Choroid plexus epithelial cell (primary cell): Measurements from ENCODE around the gene KRTAP9-2.
"Not testable (repeated sequence)": the region's sequence is repeated elsewhere in the genome, so short reads cannot be mapped to it uniquely, and the experiment has no call there.

ENCODE experiments used
- DNase-seq: peaks from one replicate; pipeline ENCODE4 v3.0.0-alpha.2; 2010; ENCODE audit warnings: low read depth
- H3K4me3 ChIP-seq: 2 replicates; pipeline ENCODE4 v1.5.1; 2011; ENCODE audit warnings: low read depth, mild to moderate bottlenecking, control low read depth, low read length, moderate library complexity
- TF ChIP-seq, protein P1 (sequence below): conservative IDR thresholded peaks from 2 replicates; pipeline ENCODE4 v1.5.1; 2011; ENCODE audit warnings: low read depth, mild to moderate bottlenecking, control low read depth, inconsistent platforms, low read length, moderate library complexity

KRTAP9-2 gene

GRCh38 chr17:41226598-41227095 lies at the start of gene KRTAP9-2:
Gene KRTAP9-2, plus strand, starts transcription at chr17:41226648. Its CDS starts 7 bp downstream, at chr17:41226655.
- not testable (repeated sequence) for DNase-seq, H3K4me3 ChIP-seq

- TF ChIP-seq, protein P1, sequence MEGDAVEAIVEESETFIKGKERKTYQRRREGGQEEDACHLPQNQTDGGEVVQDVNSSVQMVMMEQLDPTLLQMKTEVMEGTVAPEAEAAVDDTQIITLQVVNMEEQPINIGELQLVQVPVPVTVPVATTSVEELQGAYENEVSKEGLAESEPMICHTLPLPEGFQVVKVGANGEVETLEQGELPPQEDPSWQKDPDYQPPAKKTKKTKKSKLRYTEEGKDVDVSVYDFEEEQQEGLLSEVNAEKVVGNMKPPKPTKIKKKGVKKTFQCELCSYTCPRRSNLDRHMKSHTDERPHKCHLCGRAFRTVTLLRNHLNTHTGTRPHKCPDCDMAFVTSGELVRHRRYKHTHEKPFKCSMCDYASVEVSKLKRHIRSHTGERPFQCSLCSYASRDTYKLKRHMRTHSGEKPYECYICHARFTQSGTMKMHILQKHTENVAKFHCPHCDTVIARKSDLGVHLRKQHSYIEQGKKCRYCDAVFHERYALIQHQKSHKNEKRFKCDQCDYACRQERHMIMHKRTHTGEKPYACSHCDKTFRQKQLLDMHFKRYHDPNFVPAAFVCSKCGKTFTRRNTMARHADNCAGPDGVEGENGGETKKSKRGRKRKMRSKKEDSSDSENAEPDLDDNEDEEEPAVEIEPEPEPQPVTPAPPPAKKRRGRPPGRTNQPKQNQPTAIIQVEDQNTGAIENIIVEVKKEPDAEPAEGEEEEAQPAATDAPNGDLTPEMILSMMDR = no peak
- no peak for DNase-seq
- H3K4me3 ChIP-seq = no peak overlapping the region
Observed at GRCh38 chr17:41176744-41177387, 49.6 kb upstream of the KRTAP9-2 start.

DNA sequence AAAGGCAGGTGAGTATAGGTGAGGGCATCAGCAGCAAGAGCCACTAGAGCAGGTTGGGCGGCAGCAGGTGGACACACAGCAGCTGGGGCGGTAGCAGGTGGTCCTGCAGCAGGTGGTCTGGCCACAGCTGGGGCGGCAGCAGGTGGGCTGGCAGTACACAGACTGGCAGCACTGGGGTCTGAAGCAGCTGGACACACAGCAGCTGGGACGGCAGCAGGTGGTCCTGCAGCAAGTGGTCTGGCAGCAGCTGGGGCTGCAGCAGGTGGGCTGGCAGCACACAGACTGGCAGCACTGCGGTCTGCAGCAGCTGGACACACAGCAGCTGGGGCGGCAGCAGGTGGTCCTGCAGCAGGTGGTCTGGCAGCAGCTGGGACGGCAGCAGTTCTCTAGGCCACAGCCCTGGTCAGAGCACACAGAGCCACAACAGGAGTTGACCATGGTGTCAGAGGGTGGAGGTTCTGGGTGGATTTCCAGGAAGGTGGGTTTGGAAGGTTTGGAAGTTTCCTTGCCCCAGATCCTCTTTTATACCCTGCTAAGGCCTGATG lies 48.6 kb upstream of the KRTAP9-2 start, which contains the start of gene KRTAP4-2:
KRTAP4-2 (minus strand) TSS at position 495 of the 545 bp plus-strand sequence; CDS start at position 438, 57 bp downstream.
- TF ChIP-seq, protein P1 = no peak
- DNase-seq = no peak
- no peak within 1 kb of the TSS for H3K4me3 ChIP-seq

DNA sequence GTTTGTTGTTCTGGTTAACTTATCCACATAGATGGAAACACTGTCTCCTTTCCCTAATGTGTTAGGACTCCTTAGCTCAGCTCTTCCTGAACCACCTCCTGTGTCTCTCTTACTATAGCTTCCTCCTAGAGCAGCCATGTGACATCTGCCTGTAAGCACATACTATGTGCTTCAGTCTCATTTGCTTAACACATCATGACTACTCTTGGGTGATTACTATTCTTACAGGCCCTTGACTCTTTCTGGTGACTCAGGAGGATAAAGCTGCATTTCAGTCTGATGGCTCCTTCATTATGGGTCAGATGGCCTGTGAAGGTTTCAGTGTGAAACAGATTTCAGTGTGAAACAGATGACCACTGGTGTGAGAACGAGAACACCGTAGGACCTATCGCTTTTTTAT lies 48.1 kb upstream of the KRTAP9-2 start:
- no peak for DNase-seq
- TF ChIP-seq, protein P1 = no peak
- H3K4me3 ChIP-seq = no peak overlapping the region

DNA sequence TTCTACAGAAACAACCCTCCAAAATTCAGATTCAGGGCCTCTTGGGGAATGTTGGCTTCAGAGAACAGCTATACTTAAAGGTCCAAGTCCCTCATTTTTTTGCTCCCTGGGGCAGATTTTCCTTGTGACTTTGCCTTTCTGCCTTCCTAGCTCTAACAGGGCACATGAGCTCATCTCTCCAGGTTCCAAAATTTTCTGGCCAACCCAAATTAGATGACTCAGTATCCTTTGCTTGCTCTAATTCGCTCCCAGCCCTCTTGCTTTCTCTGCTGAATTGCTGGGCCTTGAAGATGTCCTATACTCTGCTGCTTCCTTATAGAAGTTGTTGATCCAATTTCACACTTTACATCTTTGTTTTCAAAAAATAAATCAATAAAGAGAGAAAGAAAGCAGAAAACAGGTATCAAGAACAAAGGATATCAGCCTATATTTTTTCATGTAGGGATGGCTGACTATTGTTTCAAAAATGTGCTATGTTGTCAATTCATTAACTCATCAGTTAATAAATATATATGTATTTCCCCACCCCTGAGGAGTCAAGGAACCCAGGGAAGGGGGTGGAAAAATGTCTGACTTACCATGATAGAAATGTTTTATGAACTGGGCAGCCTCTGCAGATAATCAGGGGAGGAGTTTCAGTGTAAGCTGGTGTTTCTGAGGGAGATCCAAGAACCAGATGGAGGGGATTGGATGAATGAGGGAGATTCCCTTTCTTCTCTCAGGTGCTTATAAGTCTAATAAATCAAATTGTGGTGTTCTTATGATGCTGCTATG lies 47.4 kb upstream of the KRTAP9-2 start:
- TF ChIP-seq, protein P1 = no peak
- no peak for DNase-seq

GRCh38 chr17:41184480-41184961 lies 41.9 kb upstream of the KRTAP9-2 start, which contains the start of gene KRTAP4-1:
Gene KRTAP4-1, minus strand, starts transcription at chr17:41184911. Its CDS starts 57 bp downstream, at chr17:41184854.
- TF ChIP-seq, protein P1 = no peak
- DNase-seq = no peak

More for the DNA sequence above, 47.4 kb upstream of the KRTAP9-2 start:
- H3K4me3 ChIP-seq = no peak overlapping the region

GRCh38 chr17:41185001-41185400 lies 41.4 kb upstream of the KRTAP9-2 start:
- DNase-seq = no peak
- TF ChIP-seq, protein P1 = no peak
- no peak overlapping the region for H3K4me3 ChIP-seq

More at GRCh38 chr17:41184480-41184961, 41.9 kb upstream of the KRTAP9-2 start, which contains the start of gene KRTAP4-1:
- no peak within 1 kb of the TSS for H3K4me3 ChIP-seq
